Kidney glomerular epithelial cell (primary cell): ENCODE measurements around the gene ELK3.

Experiments used
- DNase-seq: peaks from one replicate; lab custom pipeline; 2025; lab: John Stamatoyannopoulos, UW

ELK3 gene

DNA sequence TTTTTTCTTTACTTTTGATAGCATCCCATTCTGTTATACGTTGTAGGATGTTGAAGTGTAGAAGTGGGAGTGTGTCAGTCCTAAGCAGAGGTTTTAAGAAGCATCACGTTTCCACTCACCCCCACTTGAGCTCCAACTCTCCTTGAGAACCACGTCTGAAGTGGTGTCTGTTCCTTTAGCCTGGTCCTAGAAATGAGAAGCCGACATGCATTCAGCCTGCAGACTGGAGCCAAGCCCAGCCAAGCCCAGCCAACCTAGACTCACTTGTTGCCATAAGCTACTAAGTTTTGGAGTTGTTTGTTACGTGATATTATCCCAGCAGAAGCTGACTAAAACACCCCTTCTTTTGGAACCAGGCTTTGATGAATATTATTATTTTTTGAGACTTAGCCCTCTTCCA, 4.4 kb upstream of the ELK3 start:
- DNase-seq, result no peak

DNA sequence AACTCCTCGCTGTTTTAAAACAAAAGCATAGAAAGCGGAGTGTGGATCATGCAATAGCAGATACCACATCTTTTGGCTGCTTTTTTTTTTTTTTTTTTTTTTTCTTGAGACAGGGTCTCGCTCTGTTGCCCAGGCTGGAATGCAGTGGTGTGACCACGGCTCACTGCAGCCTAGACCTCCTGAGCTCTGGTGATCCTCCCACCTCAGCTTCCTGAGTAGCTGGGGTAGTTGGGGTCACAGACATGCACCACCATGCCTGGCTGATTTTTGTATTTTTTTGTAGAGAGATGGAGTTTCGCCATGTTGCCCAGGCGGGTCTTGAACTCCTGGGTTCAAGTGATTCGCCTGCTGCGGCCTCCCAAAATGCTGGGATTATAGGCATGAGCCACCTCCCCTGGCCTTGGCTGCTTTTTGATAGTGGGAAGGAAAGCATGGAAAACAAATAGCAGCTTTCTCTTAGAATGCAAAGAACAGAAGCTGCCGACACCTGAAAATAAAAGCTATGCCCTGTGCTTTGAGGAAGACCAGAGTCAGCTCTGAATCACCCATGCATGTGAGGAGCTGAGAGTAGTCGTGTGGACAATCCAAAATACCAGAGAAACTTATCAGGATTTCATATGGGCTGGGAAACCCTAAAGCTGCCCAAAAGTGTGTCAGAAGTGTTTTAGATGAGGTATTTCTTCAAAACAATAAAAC, 3.6 kb upstream of the ELK3 start:
- DNase-seq, result peak; percentile 81

DNA sequence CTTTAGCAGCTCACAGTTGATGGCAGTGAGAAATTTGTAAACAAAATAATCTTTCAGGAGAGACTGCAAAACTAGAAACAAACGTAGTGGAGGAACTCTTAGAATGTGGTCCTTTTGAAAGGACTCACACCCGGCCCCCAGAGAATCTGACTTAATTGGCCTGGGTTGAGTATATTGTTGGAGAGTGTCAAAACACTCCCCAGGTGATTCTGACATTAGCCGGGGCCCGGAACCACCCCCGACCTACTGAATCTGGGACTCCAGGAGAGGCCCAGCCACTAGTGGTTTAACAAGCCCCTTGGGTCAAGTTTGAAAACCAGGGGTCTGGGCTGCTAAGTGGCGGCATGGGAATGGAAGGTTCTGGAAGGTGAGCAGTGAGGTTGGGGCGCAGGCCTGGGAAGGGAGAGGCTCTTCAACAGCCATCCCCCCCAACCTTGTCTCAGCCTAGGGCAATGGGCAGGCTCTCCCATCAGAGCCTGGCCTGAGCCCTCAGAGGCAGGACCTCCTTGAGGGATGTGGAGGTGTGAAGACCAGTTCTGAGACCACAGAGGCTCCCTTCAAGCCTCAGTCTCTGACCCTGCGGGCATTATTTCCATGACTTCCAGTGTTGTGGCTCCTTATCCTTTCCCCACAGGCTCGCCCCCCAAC, 1.1 kb upstream of the ELK3 start:
- DNase-seq, result no peak

DNA sequence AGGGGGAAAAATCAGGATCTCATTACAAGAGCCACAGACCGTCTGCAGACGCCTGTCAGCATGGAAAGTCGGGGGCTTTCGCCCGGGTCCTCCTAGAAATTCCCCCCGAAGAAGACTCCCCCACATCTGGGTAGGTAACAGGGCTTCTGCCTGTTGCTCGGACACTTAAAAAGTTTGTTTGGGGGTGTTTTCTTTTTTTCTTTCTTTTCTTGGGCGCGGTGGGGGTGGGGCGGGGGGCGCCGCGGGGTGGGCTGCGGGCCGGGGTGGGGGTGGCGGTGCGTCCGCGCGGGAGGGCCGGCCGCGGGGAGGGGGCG, 358 bp downstream of the ELK3 start:
- no peak for DNase-seq

DNA sequence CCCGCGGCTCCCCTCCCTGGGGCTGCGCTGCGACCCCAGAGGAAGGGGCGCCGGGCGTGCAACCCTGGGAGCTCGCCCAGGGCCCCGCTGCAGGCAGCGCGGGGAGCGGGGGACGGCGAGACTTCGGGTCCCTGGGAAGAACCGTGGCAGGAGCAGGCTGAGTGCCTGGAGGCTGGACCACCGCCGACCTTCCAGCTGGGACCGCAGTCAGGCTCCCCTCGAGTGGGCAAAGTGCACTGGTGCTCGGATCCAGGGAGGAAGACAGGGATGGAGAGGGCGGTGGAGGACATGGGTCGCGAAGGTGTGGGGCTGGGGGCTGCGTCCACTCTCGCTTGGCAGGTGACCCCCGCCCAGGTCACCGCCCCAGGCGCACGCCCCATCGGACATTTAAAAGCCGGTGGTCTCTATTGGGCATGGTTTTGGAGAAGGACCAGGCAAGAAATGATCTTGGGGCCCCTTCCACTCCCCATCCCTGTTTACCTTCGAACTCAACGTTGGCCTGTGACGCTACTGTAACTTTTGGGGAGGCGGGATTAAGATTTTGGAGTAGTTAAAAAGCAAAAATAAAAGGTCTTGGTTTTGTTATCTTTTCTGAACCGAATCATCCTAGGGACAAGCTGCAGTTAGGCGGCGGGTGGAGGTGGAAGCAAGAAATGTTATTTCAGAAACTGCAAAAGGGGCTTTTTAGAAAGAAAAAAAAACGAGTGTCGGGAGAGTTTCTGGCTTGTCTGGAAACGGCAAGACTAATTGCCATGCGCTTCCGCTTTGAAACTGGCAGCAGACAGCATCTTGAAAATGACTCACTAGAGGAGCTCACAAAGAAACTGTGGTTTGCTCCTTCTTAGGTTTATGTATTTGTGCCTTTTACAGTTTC, 1.0 kb downstream of the ELK3 start:
- DNase-seq, result peak; percentile 51

DNA sequence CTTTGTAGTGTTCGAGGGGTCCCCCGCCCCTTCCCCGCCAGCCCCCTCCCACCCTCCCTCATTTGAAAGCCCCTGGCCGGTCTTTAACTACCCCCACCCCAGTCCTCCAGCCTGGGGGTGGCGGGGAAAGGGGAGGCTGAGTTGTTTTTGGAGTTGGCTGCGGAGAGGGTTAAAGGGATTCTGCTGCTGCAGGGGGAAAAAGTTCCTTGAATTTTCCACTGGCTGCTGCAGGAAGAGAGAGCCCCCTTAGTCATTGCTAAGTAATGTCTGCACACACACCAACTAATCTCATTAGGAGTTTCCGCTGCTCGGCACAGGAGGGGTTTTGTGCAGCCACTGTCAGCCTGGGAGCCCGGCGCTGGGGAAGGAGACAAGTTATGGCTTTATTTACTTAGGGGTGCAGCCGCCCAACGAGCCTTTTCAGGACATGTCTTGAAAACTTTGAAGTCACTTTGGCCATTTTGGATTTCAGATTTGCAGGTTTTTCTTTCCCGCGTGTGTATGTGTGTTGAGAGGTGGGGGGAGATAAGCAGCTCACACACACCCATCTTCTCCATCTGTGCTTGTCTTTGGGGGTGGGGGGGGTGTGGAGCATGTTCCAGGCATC, 1.8 kb downstream of the ELK3 start:
- peak; percentile 59 for DNase-seq

DNA sequence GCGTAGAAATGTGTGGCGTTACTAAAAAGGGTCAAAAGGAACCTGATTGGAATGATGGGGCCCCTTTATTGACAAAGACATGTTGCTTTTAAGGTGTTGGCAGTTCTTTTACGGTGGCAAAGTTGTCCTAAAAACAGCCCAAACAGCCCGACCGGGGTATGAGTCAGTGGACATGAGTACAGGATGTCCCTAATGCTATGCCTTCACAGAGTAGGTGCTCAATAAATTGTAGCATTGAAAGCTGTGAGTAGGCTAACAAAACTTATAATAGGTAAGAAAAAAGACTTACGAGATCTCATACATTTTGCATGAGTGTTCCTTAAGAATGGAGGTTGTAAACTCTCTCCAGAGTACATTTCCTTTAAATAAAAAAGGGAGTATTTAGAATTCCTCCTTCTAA, 2.6 kb downstream of the ELK3 start:
- no peak for DNase-seq

DNA sequence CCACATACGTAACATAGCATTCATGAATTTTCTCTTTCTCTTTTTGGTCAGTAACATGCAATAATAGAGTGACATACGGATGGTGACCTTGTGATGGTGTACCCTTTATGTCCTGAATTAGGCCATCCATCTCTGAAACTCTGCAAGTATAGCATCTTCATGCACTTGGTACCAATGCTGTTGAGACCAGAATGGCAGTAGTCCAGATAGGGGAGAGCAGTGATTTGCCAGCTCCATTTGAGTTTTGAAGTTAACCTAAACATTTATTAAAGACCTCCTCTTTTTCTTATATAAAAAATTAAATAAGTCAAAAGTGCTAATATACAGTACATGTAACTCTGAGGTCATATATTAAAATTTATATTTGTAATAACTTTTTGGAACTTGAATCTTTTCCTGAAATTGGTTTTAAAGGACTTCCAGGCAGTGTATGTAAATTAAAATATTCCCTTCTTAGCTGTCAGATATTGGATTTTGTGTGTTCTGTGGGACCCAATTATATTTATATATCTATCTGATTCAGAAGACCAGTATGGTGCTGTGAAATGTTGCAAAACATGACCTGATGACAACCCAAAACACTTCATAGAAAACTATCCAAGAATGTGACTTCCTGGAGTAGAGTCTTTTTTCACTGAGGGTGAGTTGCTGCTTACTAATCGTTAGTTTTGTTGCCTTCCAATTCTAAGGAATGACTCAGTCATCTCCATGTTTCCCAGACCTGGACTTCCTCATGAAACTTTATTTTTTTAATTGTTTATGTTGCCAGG, 3.5 kb downstream of the ELK3 start:
- DNase-seq, result peak; percentile 82

DNA sequence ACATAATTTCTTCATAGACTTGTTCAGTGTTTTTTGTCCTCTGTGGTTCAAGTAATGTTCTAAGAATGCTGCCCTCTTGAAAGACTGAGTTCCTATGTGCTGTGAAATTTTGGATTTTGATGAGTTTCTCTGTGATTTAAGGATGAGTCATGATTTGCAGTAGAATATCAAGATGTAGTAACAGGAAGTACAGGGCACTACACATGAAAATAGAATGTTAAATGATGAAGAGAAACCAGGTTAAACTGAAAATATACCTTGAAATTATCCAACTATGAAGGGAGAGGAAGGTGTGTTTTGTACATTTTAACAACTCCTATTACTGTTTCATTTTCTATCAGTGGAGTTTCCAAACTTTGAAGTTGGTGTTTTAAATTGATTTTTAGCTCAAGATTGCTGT, 4.8 kb downstream of the ELK3 start:
- peak; percentile 91 for DNase-seq

DNA sequence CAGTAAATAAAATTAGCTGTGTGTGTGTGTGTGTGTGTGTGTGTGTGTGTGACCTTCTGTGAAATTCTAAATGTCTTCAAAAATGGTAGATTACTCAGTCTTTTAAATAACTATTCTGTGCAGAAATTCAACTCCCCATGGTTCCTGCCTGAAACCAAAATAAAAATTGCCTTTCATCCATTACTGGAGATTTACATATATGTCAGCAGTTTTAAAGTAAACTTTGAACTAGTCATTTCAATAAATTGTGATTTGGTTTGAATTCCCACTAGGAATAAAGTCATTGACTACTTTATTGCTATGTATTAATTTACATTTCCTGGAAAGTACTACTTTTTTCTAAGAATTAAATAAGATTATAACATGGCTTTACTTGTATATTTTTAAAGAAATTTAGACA, 5.3 kb downstream of the ELK3 start:
- DNase-seq, result no peak

DNA sequence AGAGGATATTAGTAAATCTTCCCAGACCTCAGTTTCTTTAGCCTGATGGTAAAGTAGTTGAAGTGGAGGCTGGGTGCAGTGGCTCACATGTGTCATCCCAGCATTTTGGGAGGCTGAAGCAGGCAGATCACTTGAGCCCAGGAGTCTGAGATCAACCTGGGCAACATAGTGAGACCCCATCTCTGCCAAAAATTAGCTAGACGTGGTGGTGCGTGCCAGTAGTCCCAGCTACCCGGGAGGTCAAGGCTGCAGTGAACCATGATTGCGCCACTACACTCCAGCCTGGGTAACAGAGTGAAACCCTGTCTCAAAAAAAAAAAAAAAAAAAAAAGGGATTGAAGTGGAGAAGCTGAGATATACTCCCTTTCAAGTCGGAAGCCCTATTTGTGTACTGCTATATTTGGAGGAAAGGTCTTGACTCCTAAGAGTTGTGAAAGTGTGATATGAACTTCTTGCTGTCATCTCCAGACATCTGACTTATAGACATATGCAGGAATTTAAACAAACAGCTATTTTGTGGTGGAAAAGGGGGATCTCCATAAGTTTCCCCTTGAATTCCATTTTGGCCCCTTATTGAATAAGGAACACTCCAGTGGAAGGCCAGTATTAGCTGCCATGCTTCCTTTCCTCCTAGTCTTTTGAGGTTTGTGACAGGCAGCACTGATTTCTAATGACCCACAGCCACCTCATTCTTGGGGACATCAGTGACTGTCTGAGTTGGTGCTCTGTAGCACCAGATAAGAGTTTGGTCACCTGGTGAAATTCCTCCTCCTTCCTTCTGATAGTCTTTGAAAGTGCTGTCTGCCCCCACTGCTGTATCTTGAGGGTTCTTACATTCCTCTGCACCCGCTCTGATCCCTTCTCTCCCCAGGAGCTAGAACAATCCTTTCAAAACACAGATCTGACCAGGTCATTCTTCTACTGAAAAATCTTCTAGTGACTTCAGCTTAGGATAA, 7.4 kb downstream of the ELK3 start:
- no peak for DNase-seq

DNA sequence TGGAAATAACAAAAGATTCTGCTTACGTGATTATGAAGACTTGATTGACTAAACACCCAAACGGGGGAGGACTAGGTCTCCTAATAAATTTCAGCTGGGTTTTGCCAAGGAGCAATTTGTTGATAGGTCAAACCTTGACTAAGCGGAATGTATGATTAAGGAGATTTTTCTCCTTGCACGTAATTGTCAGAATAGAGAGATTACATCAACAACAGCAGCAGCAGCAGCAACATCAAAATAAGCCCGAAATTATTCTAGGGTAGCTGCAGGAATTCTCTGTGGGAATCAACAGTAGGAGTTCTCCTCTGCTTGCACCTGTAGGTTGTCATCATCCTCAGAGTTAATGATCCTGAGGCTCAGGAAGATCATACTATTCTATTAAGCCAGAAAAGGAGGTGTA, 10.2 kb downstream of the ELK3 start:
- no peak for DNase-seq

DNA sequence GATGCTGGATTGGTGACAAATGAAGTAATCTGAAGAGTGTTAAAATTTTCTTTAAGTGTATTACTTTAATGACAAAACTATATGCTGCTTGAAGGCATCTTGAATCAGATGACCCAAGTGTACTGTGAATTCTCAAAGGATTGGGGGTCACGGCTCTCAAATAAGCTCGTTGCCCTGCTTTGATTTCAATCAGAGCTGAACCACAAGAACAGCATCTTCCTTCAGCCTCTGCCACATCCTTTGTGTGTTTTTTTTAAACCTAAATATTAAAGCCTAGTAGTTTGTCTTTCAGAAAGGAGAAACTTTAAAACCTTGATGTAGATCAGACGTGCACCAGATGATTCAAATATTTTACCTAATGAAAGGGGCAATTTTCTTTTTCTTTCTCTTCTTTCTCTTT, 11.7 kb downstream of the ELK3 start:
- DNase-seq, result no peak

DNA sequence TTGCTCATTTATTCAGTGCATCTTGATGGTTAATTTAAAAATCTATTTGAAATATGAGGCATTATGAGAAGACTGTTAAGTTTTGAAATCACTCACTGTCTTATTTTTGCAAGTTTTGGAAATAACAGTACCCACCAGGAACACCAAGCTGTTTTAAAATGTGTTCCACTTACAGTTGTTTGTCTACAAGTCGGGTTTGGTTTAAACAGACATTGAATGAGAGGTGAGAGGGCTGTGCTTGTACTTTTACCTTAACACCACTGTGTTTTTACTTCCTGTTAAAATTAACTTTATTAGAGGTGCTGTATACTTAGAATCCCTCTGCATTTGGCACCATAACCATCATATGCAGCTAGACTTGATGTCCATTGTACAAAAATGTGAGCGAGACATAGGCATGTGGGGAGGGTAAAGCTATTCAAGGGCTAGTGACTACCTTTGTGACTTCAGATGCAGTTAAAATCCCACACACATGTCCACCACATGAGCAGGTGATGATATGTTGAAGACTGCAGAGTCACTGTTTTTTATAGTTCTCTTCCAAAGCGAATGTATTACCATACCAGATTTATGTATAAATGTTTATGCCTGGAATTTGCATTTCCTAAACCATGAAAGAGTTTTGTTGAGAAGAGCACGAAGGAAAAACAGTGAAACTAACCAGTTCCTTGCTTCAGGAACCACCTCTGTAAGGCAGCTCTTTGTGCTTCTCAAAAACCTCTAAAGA, 12.9 kb downstream of the ELK3 start:
- DNase-seq, result no peak

DNA sequence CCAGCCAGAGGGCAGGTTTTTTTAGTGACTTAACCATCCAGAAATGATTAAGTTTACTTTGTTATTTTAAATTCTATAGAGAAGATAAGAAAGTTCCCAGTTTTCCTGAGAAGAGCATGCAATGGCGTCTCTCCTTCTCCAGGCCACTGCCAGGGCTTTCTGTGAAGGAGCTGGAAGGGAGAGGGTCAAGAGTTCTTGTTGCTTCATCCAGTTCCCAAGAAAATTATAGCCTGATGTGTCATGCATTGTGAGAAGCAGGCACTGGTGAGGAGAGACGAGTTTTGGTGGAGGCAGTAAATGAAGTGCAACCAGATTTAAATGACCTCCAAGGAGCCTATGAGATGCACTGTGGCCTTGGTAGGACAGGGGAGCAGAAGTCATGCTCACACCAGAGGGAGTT, 14.2 kb downstream of the ELK3 start:
- DNase-seq, result peak; percentile 24

DNA sequence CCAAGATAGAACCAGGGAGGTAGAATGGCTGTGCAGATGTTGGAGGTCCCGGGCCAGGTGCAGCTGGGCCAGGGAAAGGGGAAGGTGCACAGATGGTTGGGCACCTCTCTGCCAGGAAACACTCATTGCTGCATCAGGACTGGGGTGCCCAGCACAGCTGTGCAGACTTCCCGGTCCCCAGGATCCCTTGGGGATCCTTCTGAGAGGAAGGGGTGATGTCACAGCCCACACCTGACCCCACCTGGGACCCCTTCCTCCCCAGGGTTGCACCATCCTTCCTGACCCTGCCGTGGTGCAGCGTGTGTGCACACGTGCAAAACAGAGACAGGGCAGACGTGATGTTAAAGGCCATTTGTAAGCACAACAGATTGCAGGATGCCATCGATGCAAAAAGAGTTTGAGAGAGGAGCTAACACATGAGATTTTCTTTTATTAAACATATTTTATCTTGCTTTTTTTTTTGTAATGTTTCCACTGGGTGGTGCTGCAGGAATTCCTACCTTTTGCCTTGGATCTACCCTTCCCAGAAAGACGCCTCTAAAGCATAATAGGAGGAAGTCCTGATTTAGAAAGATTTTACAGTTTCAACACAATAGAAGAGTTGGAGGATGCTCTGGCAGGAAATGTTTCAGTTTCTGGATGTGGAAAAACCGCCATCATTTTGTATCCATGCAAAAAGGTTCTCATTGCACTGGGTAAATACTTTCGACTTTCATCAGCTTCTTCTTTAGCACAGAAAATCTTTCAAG, 14.8 kb downstream of the ELK3 start:
- DNase-seq, result no peak

DNA sequence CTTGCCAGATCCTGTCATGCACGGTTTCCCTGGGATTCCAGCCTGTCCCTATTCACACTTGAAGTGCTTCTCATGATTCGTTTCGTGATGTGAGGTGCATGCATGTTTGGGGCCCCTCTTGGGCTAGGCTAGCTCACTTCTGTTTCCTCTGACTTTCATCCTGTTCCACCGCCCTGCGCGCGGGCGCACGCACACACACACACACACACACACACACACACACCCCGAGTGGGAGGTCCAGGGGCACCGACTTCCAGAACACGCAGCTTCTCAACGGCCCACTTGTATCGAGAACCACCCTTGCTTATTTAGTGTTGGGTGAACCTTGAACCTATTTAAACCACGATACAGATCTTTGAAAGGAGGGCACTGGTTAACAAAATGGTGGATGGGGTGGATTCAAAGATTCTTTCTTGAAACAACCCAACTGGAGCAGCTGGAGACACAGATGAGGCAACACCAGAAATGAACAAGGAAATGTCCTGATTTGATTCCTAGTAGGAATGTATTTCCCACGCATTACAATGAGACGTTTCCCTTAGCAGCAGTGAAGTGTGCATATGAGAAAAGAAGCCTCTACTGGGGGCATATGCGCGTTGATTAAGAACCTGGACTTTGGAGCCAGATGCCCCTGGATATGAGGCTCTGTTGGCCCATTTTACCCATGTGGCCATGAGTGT, 16.3 kb downstream of the ELK3 start:
- DNase-seq, result no peak

DNA sequence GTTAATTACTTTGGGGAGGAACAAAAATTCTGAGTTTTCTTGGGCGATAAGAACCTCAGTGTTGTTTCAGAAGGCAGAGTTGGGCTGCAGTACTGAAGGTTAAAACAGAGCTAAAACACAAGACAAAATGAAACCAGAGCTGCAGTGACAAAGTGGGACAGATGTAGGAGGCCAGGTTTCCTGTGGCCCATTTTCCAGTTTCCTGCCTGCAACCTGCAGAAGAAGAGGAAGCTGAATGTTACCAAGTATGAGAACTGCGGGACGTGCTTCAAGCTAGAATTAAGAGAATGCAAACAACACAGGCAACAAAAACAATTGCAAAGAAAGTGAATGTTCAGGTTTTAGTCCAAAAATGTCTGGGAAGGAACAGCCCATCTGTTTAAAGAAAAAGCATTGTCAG, 17.8 kb downstream of the ELK3 start:
- no peak for DNase-seq
